Common myeloid progenitor, CD34-positive (primary cell): Measurements from ENCODE around the gene ATP6AP1.

Experiments used
- CTCF ChIA-PET: fragments of 350-600 bp; sonication (Branson Sonifier 250); formaldehyde crosslinking; loops from one replicate; lab custom pipeline; 2021; ENCODE audit warnings: antibody characterized with exemption; lab: Charles Lee
- POLR2A ChIA-PET: fragments of 350-600 bp; sonication (Branson Sonifier 250); formaldehyde crosslinking; loops from one replicate; lab custom pipeline; 2021; ENCODE audit warnings: antibody characterized with exemption; lab: Charles Lee
- DNase-seq, 3 donors: peaks; one replicate each; pipeline versions ENCODE4 v3.0.0 to v3.0.0-alpha.2; 2013
- H3K27ac ChIP-seq, 2 experiments: 1 replicate in 1 of 2; 2 replicates in 1 of 2; pipeline ENCODE4 v1.7.0; 2013; ENCODE audit warnings: inconsistent platforms in 2 of 2, low read length in 2 of 2, mild to moderate bottlenecking in 2 of 2, low read depth in 1 of 2, moderate library complexity in 1 of 2; ENCODE audit not compliant: severe bottlenecking in 2 of 2, insufficient read depth in 1 of 2, poor library complexity in 1 of 2
- H3K27me3 ChIP-seq, 5 experiments: replicated peaks in 2 of 5; 1 replicate in 3 of 5; 2 replicates in 2 of 5; pipeline versions ENCODE4 v1.6.1 to v1.7.0; 2013; ENCODE audit warnings: low read length in 4 of 5, mild to moderate bottlenecking in 2 of 5, moderate library complexity in 2 of 5, inconsistent platforms in 1 of 5; ENCODE audit not compliant: insufficient read depth in 5 of 5, control insufficient read depth in 4 of 5
- H3K36me3 ChIP-seq, 4 experiments: 1 replicate in 2 of 4; 2 replicates in 2 of 4; pipeline versions ENCODE4 v1.6.1 to v1.7.0; 2013; ENCODE audit warnings: low read length in 3 of 4, control low read depth in 1 of 4, mild to moderate bottlenecking in 1 of 4; ENCODE audit not compliant: control insufficient read depth in 4 of 4, insufficient read depth in 4 of 4
- H3K4me1 ChIP-seq, 4 experiments: 1 replicate in 3 of 4; 2 replicates in 1 of 4; pipeline versions ENCODE4 v1.6.1 to v1.7.1; 2013; ENCODE audit warnings: low read length in 3 of 4, mild to moderate bottlenecking in 3 of 4, control low read depth in 1 of 4, inconsistent platforms in 1 of 4, moderate library complexity in 1 of 4; ENCODE audit not compliant: control insufficient read depth in 4 of 4, insufficient read depth in 4 of 4; ENCODE audit errors: control extremely low read depth in 1 of 4
- H3K4me3 ChIP-seq, 7 experiments: 1 replicate in 4 of 7; 2 replicates in 3 of 7; pipeline versions ENCODE4 v1.5.1 to v1.7.0; 2013; ENCODE audit warnings: mild to moderate bottlenecking in 7 of 7, low read length in 6 of 7, moderate library complexity in 6 of 7, inconsistent platforms in 2 of 7, low read depth in 2 of 7, control low read depth in 1 of 7; ENCODE audit not compliant: insufficient read depth in 4 of 7, control insufficient read depth in 1 of 7; ENCODE audit errors: extremely low read depth in 1 of 7
- H3K9me3 ChIP-seq, 5 experiments: 1 replicate in 4 of 5; 2 replicates in 1 of 5; pipeline versions ENCODE4 v1.6.1 to v1.7.1; 2013; ENCODE audit warnings: low read length in 4 of 5, mild to moderate bottlenecking in 2 of 5, inconsistent platforms in 1 of 5, low read depth in 1 of 5, moderate library complexity in 1 of 5; ENCODE audit not compliant: control insufficient read depth in 4 of 5, insufficient read depth in 2 of 5; ENCODE audit errors: control extremely low read depth in 1 of 5
- WGBS: methylation state at CpG from one replicate; pipeline ENCODE4 v1.1.5; 2013; ENCODE audit not compliant: insufficient coverage; 5-methylcytosine and 5-hydroxymethylcytosine counted together

The ATP6AP1 gene

DNA sequence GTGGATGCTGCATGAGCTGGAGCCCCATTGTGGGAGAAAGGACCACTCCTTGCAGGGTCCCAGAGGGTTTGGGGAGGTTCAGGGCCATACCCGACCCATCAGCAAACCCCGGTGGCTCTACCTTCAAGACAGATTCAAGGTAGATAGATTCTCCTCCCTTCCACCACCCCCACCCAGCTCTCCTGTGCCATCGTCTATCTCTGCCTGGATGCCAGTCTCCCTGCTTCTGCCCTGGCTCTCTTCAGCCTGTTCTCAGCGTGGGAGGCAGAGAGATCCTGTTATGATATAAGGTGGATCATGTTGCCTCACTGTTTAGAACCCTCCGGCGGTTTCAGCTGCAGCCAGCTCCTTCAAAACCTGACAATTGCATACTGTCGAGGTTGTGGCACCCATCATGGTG, 45.2 kb downstream of the ATP6AP1 start:
- CTCF ChIA-PET = interaction anchor here (1.1 to 1.7 kb wide), 2 partner anchors 12 to 53 kb away, joined by 4 to 5 read pairs; no protein-coding TSS in a partner anchor
- no peaks in the 10 kb centered on the region for H3K9me3 ChIP-seq
- 86% methylated on average over 2 of the region's 7 CpGs for WGBS

DNA sequence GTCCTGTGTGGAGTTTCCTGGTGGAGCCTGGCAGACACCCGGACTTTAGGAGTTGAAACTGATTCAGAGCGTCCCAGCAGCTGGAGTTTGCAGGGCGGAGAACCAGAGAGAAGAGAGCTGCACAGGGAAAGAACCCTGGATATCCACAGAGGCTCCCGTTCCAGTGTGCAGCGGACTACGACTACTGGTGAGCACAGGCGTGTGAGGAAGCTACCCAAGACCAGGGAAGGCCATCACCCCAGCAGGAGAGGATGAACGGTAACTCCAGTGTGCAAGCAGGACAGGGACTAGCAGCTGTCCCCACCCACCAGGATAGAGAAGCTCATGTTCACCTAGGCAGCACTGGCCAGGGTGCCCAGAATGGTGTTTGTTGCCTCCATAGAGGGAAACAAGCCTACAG, 48.3 kb downstream of the ATP6AP1 start:
- H3K27ac ChIP-seq = no peak overlapping the region
- no peak overlapping the region for H3K4me3 ChIP-seq
- H3K4me1 ChIP-seq = peaks cover 0 to 15% (median 9%) of the 10 kb centered on the region in 4 experiments
- H3K36me3 ChIP-seq = no peaks in the 10 kb centered on the region
- no peaks in the 10 kb centered on the region for H3K27me3 ChIP-seq
- 85% methylated on average over 8 of the region's 8 CpGs for WGBS
- CTCF ChIA-PET = interaction anchor here (0.8 to 2.9 kb wide), 3 partner anchors 9 to 104 kb away, joined by 3 to 7 read pairs (median 3); partner anchors contain the start of gene UBL4A
- no peak for DNase-seq
- POLR2A ChIA-PET = no interaction called here
- no peaks in the 10 kb centered on the region for H3K9me3 ChIP-seq

More for the DNA sequence above, 45.2 kb downstream of the ATP6AP1 start:
- Histone ChIP-seq H3K4me3 (no peak overlapping the region), H3K27ac (no peak overlapping the region), H3K27me3 (no peaks in the 10 kb centered on the region), H3K36me3 (peaks cover 0 to 4% (median under 1%) of the 10 kb centered on the region in 4 experiments), H3K4me1 (peaks cover 0 to 5% (median 0%) of the 10 kb centered on the region in 4 experiments)
- POLR2A ChIA-PET = interaction anchor here (0.6 kb wide), 2 partner anchors 26 to 111 kb away, joined by 3 to 4 read pairs; no protein-coding TSS in a partner anchor
- no peak for DNase-seq

DNA sequence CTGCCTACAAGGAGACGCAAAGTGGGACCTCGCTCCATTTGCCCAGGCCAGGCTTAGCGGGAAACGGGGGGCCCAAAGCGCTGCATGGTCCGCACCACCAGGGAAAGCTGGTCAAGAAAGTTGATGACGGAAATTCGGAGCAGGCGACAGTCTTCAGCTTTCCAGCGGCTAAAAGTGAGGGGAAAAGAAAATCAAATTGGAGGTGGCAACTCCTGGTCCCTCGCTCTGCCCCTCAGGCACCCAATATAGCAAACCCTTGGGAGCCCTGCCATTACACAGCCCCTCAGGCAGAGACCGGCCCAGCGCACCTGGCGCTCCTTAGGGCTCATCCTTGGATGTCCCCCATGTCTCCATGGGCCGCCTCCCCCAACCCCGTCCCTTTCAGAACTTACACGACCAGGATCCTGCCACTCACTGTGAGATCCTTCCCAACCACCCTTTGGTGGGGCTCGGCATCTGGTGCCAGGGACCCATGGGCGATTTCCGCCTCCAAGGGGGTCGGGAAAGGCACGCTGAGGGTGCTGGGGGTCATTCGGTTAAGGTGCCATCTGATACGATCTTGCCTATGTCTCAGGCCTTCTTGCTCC, 49.5 kb downstream of the ATP6AP1 start:
- peak overlapping the region in 1 of 2 experiments; percentile 49 for H3K27ac ChIP-seq
- 75% methylated on average over 23 of the region's 24 CpGs for WGBS
- H3K36me3 ChIP-seq = no peaks in the 10 kb centered on the region
- no peak for DNase-seq
- H3K27me3 ChIP-seq = no peaks in the 10 kb centered on the region
- peaks cover 0 to 15% (median 9%) of the 10 kb centered on the region in 4 experiments for H3K4me1 ChIP-seq
- H3K9me3 ChIP-seq = no peaks in the 10 kb centered on the region
- CTCF ChIA-PET = interaction anchor here (1.4 to 2.9 kb wide), 2 partner anchors 7 to 9 kb away, joined by 3 to 7 read pairs; partner anchors contain the start of gene UBL4A
- POLR2A ChIA-PET = interaction anchor here (1.0 kb wide), 1 partner anchor 12 kb away, joined by 8 read pairs; the partner anchor contains the start of gene SLC10A3
- peak overlapping the region in 6 of 7 experiments; percentile 54 to 80 (median 65) for H3K4me3 ChIP-seq

DNA sequence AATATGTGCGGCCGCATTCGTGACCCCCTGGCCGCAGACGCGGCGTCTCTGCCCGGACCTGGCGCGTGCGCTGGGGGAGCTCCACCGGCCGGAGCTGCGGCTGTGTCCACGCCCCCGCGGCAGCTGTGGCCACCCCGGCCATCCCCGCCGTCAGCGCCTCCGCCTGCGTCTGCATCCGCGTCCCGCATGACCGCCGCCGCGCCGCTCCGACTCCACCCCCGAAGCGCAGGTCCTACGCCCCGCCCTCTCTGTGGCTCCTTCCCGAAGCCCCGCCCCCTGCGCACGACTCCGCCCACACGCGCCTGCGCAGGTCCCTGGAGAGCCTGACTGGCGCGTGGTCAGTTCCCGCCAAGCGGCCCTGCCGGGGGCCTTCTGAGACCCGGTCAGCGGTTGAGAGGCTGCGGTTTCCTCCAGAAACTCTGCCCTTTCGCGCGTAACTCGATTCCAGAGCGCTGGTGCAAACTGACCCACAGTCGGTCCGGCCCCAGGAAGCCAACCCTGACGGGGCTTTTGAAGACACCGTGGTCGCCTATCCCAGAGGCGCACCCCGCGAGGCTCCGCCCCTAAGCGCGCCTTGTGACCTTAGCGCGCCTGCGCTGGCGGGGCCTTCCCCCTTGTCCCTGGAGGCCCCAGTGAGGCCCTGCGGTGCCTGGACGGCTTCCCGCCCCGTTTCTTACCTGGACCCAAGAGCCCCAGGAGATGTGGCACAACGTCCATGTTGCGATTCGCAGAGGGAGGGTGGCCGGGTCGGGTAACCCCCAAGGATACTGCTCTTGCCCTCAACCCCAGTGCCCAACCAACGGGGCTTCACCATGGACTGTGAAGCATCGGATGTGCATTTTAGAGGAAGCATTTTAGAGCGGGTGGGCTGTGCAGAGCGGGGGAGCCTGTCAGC, 50.5 kb downstream of the ATP6AP1 start, which contains the start of gene LAGE3:
TSS of gene LAGE3 (minus strand) at position 554 of the 895 bp plus-strand sequence. CDS start at position 188, 366 bp downstream.
- Histone ChIP-seq H3K4me1 (peaks cover 0 to 15% (median 9%) of the 10 kb centered on the region in 4 experiments), H3K27me3 (no peaks in the 10 kb centered on the region), H3K9me3 (no peaks in the 10 kb centered on the region), H3K27ac (peak within 1 kb of the TSS in 1 of 2 experiments; percentile 73), H3K36me3 (peaks cover 0 to 6% (median 0%) of the 10 kb centered on the region in 4 experiments), H3K4me3 (peak within 1 kb of the TSS; percentile 45 to 80 (median 63))
- ChIA-PET CTCF (no interaction called here), POLR2A (interaction anchor here (1.0 kb wide), 2 partner anchors 11 to 70 kb away, joined by 3 to 8 read pairs; partner anchors contain the start of genes DNASE1L1 and SLC10A3)
- WGBS = 37% methylated on average over 77 of the region's 85 CpGs
- DNase-seq = peak; percentile 83 to 91 (median 91)

DNA sequence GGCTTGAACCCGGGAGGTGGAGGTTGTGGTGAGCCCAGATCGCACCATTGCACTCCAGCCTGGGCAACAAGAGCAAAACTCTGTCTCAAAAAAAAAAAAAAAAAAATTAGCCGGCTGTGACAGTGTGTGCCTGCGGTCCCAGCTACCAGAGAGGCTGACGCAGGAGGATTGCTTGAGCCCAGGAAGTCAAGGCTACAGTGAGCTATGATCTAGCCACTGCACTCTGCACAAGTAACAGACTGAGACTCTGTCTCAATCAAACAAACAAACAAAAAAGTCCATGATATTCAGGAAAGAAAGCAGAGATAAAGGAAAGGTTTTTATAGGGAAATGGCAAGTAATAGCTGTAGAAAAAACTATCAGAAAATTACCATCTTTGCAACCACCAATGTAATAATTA, 52.7 kb downstream of the ATP6AP1 start:
- Histone ChIP-seq H3K9me3 (no peaks in the 10 kb centered on the region), H3K4me1 (peaks cover 0 to 35% (median 24%) of the 10 kb centered on the region in 4 experiments), H3K36me3 (peaks cover 0 to 19% (median 5%) of the 10 kb centered on the region in 4 experiments), H3K27ac (no peak overlapping the region), H3K4me3 (no peak overlapping the region), H3K27me3 (peaks cover 0 to 4% (median 0%) of the 10 kb centered on the region in 5 experiments)
- POLR2A ChIA-PET = interaction anchor here (1.2 kb wide), 1 partner anchor 9 kb away, joined by 12 read pairs; the partner anchor contains the start of gene SLC10A3
- CTCF ChIA-PET = no interaction called here
- 89% methylated on average over 2 of the region's 5 CpGs for WGBS
- DNase-seq = no peak

DNA sequence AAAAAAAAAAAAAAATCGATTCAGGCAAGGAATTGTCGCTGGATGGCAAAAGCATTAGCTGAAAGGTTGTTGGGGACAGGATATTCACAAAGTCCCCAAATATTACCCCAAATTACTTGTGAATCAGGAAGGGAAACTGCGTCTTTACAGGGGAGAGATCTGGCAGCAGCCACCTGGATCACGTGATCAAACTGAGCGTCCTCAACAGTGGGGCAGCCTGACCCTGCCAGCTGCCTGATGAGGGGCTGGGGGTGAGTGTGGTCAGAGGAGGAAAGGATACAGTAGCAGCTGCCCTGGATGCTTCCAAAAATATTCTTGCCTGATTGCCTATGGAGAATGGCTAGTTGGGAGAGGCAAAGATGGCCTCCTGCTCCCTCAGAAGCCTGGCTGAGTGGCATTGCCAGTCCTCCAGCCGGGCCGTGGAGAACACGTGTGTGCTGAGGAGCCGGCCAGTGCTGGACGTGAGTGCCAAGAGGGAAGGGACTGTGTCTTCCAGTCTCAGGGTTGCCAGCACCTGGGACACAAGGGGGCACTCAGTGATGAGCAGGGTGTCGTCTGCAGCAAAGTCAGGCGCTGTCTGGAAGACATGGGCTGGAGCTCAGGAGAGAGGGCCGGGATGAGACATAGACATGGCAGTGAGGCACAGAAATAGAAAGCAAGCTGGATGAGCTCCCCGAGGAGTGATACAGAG, 53.6 kb downstream of the ATP6AP1 start:
- peaks cover 0 to 19% (median 5%) of the 10 kb centered on the region in 4 experiments for H3K36me3 ChIP-seq
- DNase-seq = no peak
- peaks cover 0 to 4% (median 0%) of the 10 kb centered on the region in 5 experiments for H3K27me3 ChIP-seq
- H3K4me1 ChIP-seq = peaks cover 0 to 37% (median 27%) of the 10 kb centered on the region in 4 experiments
- POLR2A ChIA-PET = no interaction called here
- 87% methylated on average over 12 of the region's 14 CpGs for WGBS
- H3K4me3 ChIP-seq = no peak overlapping the region
- H3K27ac ChIP-seq = no peak overlapping the region
- CTCF ChIA-PET = interaction anchor here (0.8 kb wide), 1 partner anchor 41 kb away, joined by 3 read pairs; no protein-coding TSS in a partner anchor
- H3K9me3 ChIP-seq = peaks cover 0 to 3% (median 0%) of the 10 kb centered on the region in 5 experiments
